Tibial artery (tissue), 4 donors: ENCODE measurements around the gene PPFIA4.

Experiments used
- DNase-seq, 2 donors: peaks; one replicate each; pipeline ENCODE4 v3.0.0-alpha.2; 2019
- H3K27ac ChIP-seq, 2 donors: fragments of 200-600 bp; sonication (generic) in 1 of 2; 1 replicate in 1 of 2; 2 replicates in 1 of 2; pipeline ENCODE4 v1.5.1; 2018 to 2019; ENCODE audit warnings: mild to moderate bottlenecking in 1 of 2
- H3K27me3 ChIP-seq, 2 donors: fragments of 200-600 bp; sonication (generic) in 1 of 2; one replicate each; pipeline versions ENCODE4 v1.5.1 to v1.6.0; 2016 to 2019
- H3K36me3 ChIP-seq, 3 donors: fragments of 200-600 bp; sonication (generic) in 2 of 3; one replicate each; pipeline ENCODE4 v1.5.1; 2016 to 2019; ENCODE audit warnings: mild to moderate bottlenecking in 2 of 3
- H3K4me1 ChIP-seq, 4 donors: fragments of 200-600 bp; sonication (generic) in 2 of 4; 1 replicate in 3 of 4; 2 replicates in 1 of 4; pipeline ENCODE4 v1.5.1; 2016 to 2019
- H3K4me3 ChIP-seq, 2 donors: fragments of 200-600 bp; sonication (generic) in 1 of 2; 1 replicate in 1 of 2; 2 replicates in 1 of 2; pipeline ENCODE4 v1.5.1; 2018 to 2019; ENCODE audit warnings: mild to moderate bottlenecking in 2 of 2
- H3K9me3 ChIP-seq, 3 donors: fragments of 200-600 bp; sonication (generic) in 1 of 3; one replicate each; pipeline ENCODE4 v1.5.1; 2016 to 2019
- CTCF ChIP-seq, 2 experiments: fragments of 200-600 bp in 1 of 2; fragments of 450-650 bp in 1 of 2; IDR thresholded peaks; one replicate each; pipeline ENCODE4 v1.5.1; 2017 to 2019; ENCODE audit warnings: antibody characterized with exemption in 2 of 2, mild to moderate bottlenecking in 1 of 2, moderate library complexity in 1 of 2
- intact Hi-C: fragments of 100-400 bp; cut with DNase I; formaldehyde crosslinking; loops from one replicate; pipeline ENCODE4 v1.15.0; 2023; ENCODE audit warnings: low total_unique reads

The PPFIA4 gene

GRCh38 chr1:203093754-203094410, 67.6 kb downstream of the PPFIA4 start:
- Histone ChIP-seq H3K36me3 (no peaks in the 10 kb centered on the region), H3K4me1 (no peaks in the 10 kb centered on the region), H3K27me3 (peaks cover 0 to 11% of the 10 kb centered on the region in 2 donors), H3K27ac (no peak overlapping the region), H3K9me3 (peaks cover 4 to 19% (median 13%) of the 10 kb centered on the region in 3 donors), H3K4me3 (no peak overlapping the region)
- TF ChIP-seq CTCF (IDR thresholded peaks at IDR 0.05) = no peak
- DNase-seq = no peak
- intact Hi-C loops = no loop called here

DNA sequence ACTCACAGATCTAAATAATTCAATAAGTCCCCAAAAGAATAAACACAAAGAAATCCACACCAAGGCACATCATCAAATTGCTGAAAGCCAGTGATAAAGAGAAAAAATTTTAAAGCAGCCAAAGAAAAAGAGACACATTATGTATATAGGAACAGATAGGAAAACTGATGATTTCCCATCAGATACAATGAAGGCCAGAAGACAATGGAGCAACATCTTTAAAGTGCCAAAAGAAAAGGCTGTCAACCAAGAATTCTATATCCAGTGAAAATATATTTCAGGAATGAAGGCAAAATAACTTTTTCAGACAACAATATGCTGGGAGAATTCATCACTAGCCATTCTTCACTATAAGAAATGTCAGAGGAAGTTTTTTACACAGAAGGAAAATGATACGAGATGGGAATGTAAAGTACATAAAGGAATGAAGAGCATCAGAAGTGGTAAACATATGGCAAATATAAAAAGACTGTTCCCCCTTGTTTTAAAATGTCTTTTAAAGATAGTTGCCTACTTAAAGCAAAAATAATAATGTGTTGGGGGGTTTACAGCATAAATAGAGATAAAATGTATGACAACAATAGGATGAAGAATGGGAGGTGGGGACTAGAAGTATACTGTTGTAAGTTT, 68.9 kb downstream of the PPFIA4 start:
- no peaks in the 10 kb centered on the region for H3K36me3 ChIP-seq
- no peak overlapping the region for H3K27ac ChIP-seq
- no peak overlapping the region for H3K4me3 ChIP-seq
- DNase-seq = no peak
- peaks cover 4 to 19% (median 13%) of the 10 kb centered on the region in 3 donors for H3K9me3 ChIP-seq
- no peak for TF ChIP-seq CTCF (IDR thresholded peaks at IDR 0.05)
- H3K27me3 ChIP-seq = peaks cover 0 to 6% of the 10 kb centered on the region in 2 donors
- intact Hi-C loops = no loop called here
- no peaks in the 10 kb centered on the region for H3K4me1 ChIP-seq

- no peak overlapping the region for H3K4me3 ChIP-seq
- H3K36me3 ChIP-seq = no peaks in the 10 kb centered on the region
- no peak overlapping the region for H3K27ac ChIP-seq
- intact Hi-C loops = no loop called here
- H3K27me3 ChIP-seq = peaks cover 0 to 7% of the 10 kb centered on the region in 2 donors
- no peak for DNase-seq
- peaks cover 4 to 19% (median 13%) of the 10 kb centered on the region in 3 donors for H3K9me3 ChIP-seq
- TF ChIP-seq CTCF (IDR thresholded peaks at IDR 0.05) = no peak
- no peaks in the 10 kb centered on the region for H3K4me1 ChIP-seq
These were observed 70.3 kb downstream of the PPFIA4 start for GRCh38 chr1:203096566-203096965.

DNA sequence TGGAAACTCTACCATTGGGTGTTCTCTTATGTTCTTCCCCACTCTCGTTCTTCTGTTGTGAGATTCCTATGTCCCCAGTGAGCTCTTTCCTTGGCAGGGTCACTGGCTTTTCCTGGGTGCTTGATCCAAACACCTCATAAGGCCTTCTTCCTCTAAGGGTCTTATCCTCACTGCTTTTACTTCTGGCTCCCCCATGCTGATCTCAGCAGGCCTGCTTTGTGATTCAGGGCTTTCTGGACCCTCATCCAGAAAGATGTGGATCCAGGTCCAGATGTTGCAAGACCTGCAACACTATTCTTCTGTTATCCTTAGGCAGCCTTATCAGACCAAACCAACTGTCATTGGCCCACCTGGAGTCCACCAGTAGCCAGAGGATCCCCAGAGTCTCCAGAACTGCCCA, 70.7 kb downstream of the PPFIA4 start:
- Histone ChIP-seq H3K27me3 (peaks cover 0 to 6% of the 10 kb centered on the region in 2 donors), H3K27ac (no peak overlapping the region), H3K4me1 (no peaks in the 10 kb centered on the region), H3K36me3 (no peaks in the 10 kb centered on the region), H3K4me3 (no peak overlapping the region), H3K9me3 (peaks cover 4 to 19% (median 13%) of the 10 kb centered on the region in 3 donors)
- intact Hi-C loops = no loop called here
- TF ChIP-seq CTCF (IDR thresholded peaks at IDR 0.05) = no peak
- no peak for DNase-seq

- no peak for TF ChIP-seq CTCF (IDR thresholded peaks at IDR 0.05)
- Histone ChIP-seq H3K36me3 (no peaks in the 10 kb centered on the region), H3K27me3 (peaks cover 0 to 8% of the 10 kb centered on the region in 2 donors), H3K4me3 (no peak overlapping the region), H3K9me3 (peaks cover 4 to 19% (median 13%) of the 10 kb centered on the region in 3 donors), H3K27ac (no peak overlapping the region), H3K4me1 (no peaks in the 10 kb centered on the region)
- no peak for DNase-seq
- intact Hi-C loops = no loop called here
These were observed 72.2 kb downstream of the PPFIA4 start for GRCh38 chr1:203098445-203098844.
